GM12892 (cell line): Measurements from ENCODE around the gene OTUD4.

Source experiments
- POLR2A ChIP-seq: IDR thresholded peaks from 2 replicates; pipeline ENCODE4 v1.6.1; 2011; ENCODE audit warnings: low read depth, low read length, control low read depth
- POLR2AphosphoS5 ChIP-seq: IDR thresholded peaks from 2 replicates; pipeline ENCODE4 v1.6.1; 2011; ENCODE audit warnings: low read depth, low read length, control low read depth
- TAF1 ChIP-seq: IDR thresholded peaks from 2 replicates; pipeline ENCODE4 v1.6.1; 2011; ENCODE audit warnings: low read depth, mild to moderate bottlenecking, control low read depth, low read length, borderline replicate concordance

- no peak for TF ChIP-seq POLR2AphosphoS5
- no peak for TF ChIP-seq POLR2A
- TF ChIP-seq TAF1, result no peak
Observed at GRCh38 chr4:145153181-145153903, 27.0 kb downstream of the OTUD4 start.
